Memory B cell (primary cell): ENCODE measurements around the gene AHR.
"Not testable (repeated sequence)": the region's sequence is repeated elsewhere in the genome, so short reads cannot be mapped to it uniquely, and the experiment has no call there.

Experiments used
- ATAC-seq: fragments of 150-1000 bp; cut with Tn5 transposase; 2 replicates; pipeline ENCODE4 v1.10.0; 2021; ENCODE audit warnings: low read depth, mild to moderate bottlenecking, moderate library complexity
- DNase-seq, 2 donors: peaks; one replicate each; pipeline ENCODE4 v3.0.0; 2022; ENCODE audit warnings: low spot score in 2 of 2
- H3K27ac Mint-ChIP-seq: one replicate; pipeline ENCODE4 v1.8.0; 2022; ENCODE audit warnings: mild to moderate bottlenecking, moderate library complexity, mixed read lengths
- H3K27me3 Mint-ChIP-seq: one replicate; pipeline ENCODE4 v1.8.0; 2022; ENCODE audit warnings: mixed read lengths
- H3K36me3 Mint-ChIP-seq: one replicate; pipeline ENCODE4 v1.8.0; 2022; ENCODE audit warnings: mild to moderate bottlenecking, mixed read lengths
- H3K4me1 Mint-ChIP-seq: one replicate; pipeline ENCODE4 v1.8.0; 2022; ENCODE audit warnings: mixed read lengths
- H3K4me3 Mint-ChIP-seq: one replicate; pipeline ENCODE4 v1.8.0; 2022; ENCODE audit warnings: mild to moderate bottlenecking, moderate library complexity, mixed read lengths
- H3K9me3 Mint-ChIP-seq: one replicate; pipeline ENCODE4 v1.8.0; 2022; ENCODE audit warnings: mixed read lengths

The AHR gene

GRCh38 chr7:17391366-17391765 lies 92.9 kb downstream of the AHR start:
- H3K27me3 Mint-ChIP-seq: no peaks in the 10 kb centered on the region
- no peak overlapping the region for H3K4me3 Mint-ChIP-seq
- no peak for DNase-seq
- no peak for ATAC-seq
- peaks cover 2% of the 10 kb centered on the region for H3K36me3 Mint-ChIP-seq
- peaks cover 9% of the 10 kb centered on the region for H3K9me3 Mint-ChIP-seq
- H3K4me1 Mint-ChIP-seq: no peaks in the 10 kb centered on the region
- no peak overlapping the region for H3K27ac Mint-ChIP-seq

- H3K27me3 Mint-ChIP-seq: no peaks in the 10 kb centered on the region
- H3K9me3 Mint-ChIP-seq: peaks cover 9% of the 10 kb centered on the region
- H3K36me3 Mint-ChIP-seq: peaks cover 2% of the 10 kb centered on the region
- DNase-seq (no peak), ATAC-seq (no peak)
- no peak overlapping the region for H3K27ac Mint-ChIP-seq
- H3K4me3 Mint-ChIP-seq: no peak overlapping the region
- no peaks in the 10 kb centered on the region for H3K4me1 Mint-ChIP-seq
Measured at GRCh38 chr7:17392846-17393245, 94.4 kb downstream of the AHR start.

- not testable (repeated sequence) for DNase-seq, ATAC-seq, H3K4me1 Mint-ChIP-seq, H3K4me3 Mint-ChIP-seq, H3K36me3 Mint-ChIP-seq, H3K9me3 Mint-ChIP-seq, H3K27me3 Mint-ChIP-seq, H3K27ac Mint-ChIP-seq
Measured at GRCh38 chr7:17394563-17394962, 96.1 kb downstream of the AHR start.
